ENCODE measurements around the gene TMPRSS15. TPM values are rescaled to one million over a fixed set of nuclear protein-coding genes. Genes with fewer than 3 reads are reported as not detected.

The TMPRSS15 gene
- total RNA-seq, 2 donors from 2014 or later: 0.13 to 0.24 TPM

- Histone ChIP-seq H3K27ac (ENCODE audit: low read depth, low read length) (no peak overlapping the region), H3K36me3 (ENCODE audit: control insufficient read depth, insufficient read depth, low read length) (no peaks in the 10 kb centered on the region), H3K4me3 (ENCODE audit: low read length) (no peak overlapping the region), H3K4me1 (ENCODE audit: control insufficient read depth, insufficient read depth, low read length) (no peaks in the 10 kb centered on the region), H3K9ac (ENCODE audit: extremely low read depth, low read length, poor library complexity, severe bottlenecking) (no peak overlapping the region), H3K9me3 (ENCODE audit: control insufficient read depth, low read length) (no peaks in the 10 kb centered on the region), H3K27me3 (ENCODE audit: control insufficient read depth, insufficient read depth, low read length, poor library complexity, severe bottlenecking) (peaks cover 6% of the 10 kb centered on the region)
- H3K36me3 Mint-ChIP-seq (ENCODE audit: low read depth): no peaks in the 10 kb centered on the region
- no peaks in the 10 kb centered on the region for H3K4me1 Mint-ChIP-seq
- H3K27ac Mint-ChIP-seq: no peak overlapping the region
- no peak overlapping the region for H3K4me3 Mint-ChIP-seq
- DNase-seq: no peak
- 89 to 96% methylated on average over 3 to 4 of the region's 5 CpGs for WGBS, 2 experiments (ENCODE audit: insufficient coverage in 1 of 2, insufficient read length in 1 of 2)
- no peaks in the 10 kb centered on the region for H3K9me3 Mint-ChIP-seq
- TF ChIP-seq, protein P1, sequence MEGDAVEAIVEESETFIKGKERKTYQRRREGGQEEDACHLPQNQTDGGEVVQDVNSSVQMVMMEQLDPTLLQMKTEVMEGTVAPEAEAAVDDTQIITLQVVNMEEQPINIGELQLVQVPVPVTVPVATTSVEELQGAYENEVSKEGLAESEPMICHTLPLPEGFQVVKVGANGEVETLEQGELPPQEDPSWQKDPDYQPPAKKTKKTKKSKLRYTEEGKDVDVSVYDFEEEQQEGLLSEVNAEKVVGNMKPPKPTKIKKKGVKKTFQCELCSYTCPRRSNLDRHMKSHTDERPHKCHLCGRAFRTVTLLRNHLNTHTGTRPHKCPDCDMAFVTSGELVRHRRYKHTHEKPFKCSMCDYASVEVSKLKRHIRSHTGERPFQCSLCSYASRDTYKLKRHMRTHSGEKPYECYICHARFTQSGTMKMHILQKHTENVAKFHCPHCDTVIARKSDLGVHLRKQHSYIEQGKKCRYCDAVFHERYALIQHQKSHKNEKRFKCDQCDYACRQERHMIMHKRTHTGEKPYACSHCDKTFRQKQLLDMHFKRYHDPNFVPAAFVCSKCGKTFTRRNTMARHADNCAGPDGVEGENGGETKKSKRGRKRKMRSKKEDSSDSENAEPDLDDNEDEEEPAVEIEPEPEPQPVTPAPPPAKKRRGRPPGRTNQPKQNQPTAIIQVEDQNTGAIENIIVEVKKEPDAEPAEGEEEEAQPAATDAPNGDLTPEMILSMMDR (conservative IDR thresholded peaks at IDR 0.05): no peak
- peaks cover 4% of the 10 kb centered on the region for H3K27me3 Mint-ChIP-seq (ENCODE audit: insufficient read depth)
Measured at GRCh38 chr21:18252680-18253079, 150.9 kb downstream of the TMPRSS15 start.

GRCh38 chr21:18252256-18252655, 151.3 kb downstream of the TMPRSS15 start:
- H3K27me3 ChIP-seq (ENCODE audit: control insufficient read depth, insufficient read depth, low read length, poor library complexity, severe bottlenecking): peaks cover 10% of the 10 kb centered on the region
- Mint-ChIP-seq H3K4me3 (no peak overlapping the region), H3K4me1 (no peaks in the 10 kb centered on the region), H3K27me3 (ENCODE audit: insufficient read depth) (peaks cover 7% of the 10 kb centered on the region), H3K36me3 (ENCODE audit: low read depth) (no peaks in the 10 kb centered on the region), H3K9me3 (no peaks in the 10 kb centered on the region), H3K27ac (no peak overlapping the region)
- no peak for DNase-seq
- 86 to 92% methylated on average over 3 to 4 of the region's 4 CpGs for WGBS, 2 experiments (ENCODE audit: insufficient coverage in 1 of 2, insufficient read length in 1 of 2)
- H3K4me3 ChIP-seq (ENCODE audit: low read length): no peak overlapping the region
- no peaks in the 10 kb centered on the region for H3K9me3 ChIP-seq (ENCODE audit: control insufficient read depth, low read length)
- H3K4me1 ChIP-seq (ENCODE audit: control insufficient read depth, insufficient read depth, low read length): no peaks in the 10 kb centered on the region
- TF ChIP-seq, protein P1 (conservative IDR thresholded peaks at IDR 0.05): no peak
- H3K9ac ChIP-seq (ENCODE audit: extremely low read depth, low read length, poor library complexity, severe bottlenecking): no peak overlapping the region
- H3K27ac ChIP-seq (ENCODE audit: low read depth, low read length): no peak overlapping the region
- no peaks in the 10 kb centered on the region for H3K36me3 ChIP-seq (ENCODE audit: control insufficient read depth, insufficient read depth, low read length)

DNA sequence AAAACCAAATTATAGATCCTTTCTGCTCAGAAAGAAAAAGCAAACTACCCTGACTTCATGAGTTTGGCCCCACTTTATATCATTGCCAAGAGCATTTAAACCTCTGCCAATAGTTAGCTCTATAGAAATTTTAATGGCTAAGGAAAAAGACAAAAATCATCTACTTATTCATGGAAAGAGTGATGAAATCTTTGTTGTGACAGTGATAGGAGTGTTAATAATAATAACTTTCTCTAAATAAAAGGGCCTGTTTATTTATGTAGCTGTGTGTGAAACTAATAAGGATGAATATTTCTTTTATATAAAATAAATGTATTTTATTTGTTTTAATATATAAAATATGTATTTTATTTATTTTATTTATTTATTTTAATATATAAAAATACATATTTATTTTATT, 152.5 kb downstream of the TMPRSS15 start:
- Mint-ChIP-seq H3K27ac (no peak overlapping the region), H3K36me3 (ENCODE audit: low read depth) (no peaks in the 10 kb centered on the region), H3K9me3 (no peaks in the 10 kb centered on the region), H3K4me3 (no peak overlapping the region), H3K4me1 (no peaks in the 10 kb centered on the region), H3K27me3 (ENCODE audit: insufficient read depth) (peaks cover 14% of the 10 kb centered on the region)
- peaks cover 22% of the 10 kb centered on the region for H3K27me3 ChIP-seq (ENCODE audit: control insufficient read depth, insufficient read depth, low read length, poor library complexity, severe bottlenecking)
- no peaks in the 10 kb centered on the region for H3K36me3 ChIP-seq (ENCODE audit: control insufficient read depth, insufficient read depth, low read length)
- DNase-seq: no peak
- H3K9me3 ChIP-seq (ENCODE audit: control insufficient read depth, low read length): no peaks in the 10 kb centered on the region
- no peak overlapping the region for H3K4me3 ChIP-seq (ENCODE audit: low read length)
- TF ChIP-seq, protein P1 (conservative IDR thresholded peaks at IDR 0.05): no peak
- no peak overlapping the region for H3K27ac ChIP-seq (ENCODE audit: low read depth, low read length)
- H3K9ac ChIP-seq (ENCODE audit: extremely low read depth, low read length, poor library complexity, severe bottlenecking): no peak overlapping the region
- H3K4me1 ChIP-seq (ENCODE audit: control insufficient read depth, insufficient read depth, low read length): no peaks in the 10 kb centered on the region
